NK-92 (cell line): ENCODE results near the gene ARHGEF7.
"Not testable (repeated sequence)": the region's sequence is repeated elsewhere in the genome, so short reads cannot be mapped to it uniquely, and the experiment has no call there.

Source experiments
- DNase-seq: peaks from one replicate; lab custom pipeline; 2025; ENCODE audit not compliant: unreplicated experiment; lab: John Stamatoyannopoulos, UW

ARHGEF7 gene

GRCh38 chr13:111115061-111115964 is at the start of gene ARHGEF7:
Gene ARHGEF7 (plus strand): TSS chr13:111115310. CDS start chr13:111115527, 217 bp downstream.
- DNase-seq, result no peak

GRCh38 chr13:111065698-111066097 is 49.4 kb upstream of the ARHGEF7 start:
- no peak for DNase-seq

- no peak for DNase-seq
These were observed 48.6 kb upstream of the ARHGEF7 start for GRCh38 chr13:111066544-111066943.

GRCh38 chr13:111068009-111068350 is 47.1 kb upstream of the ARHGEF7 start:
- no peak for DNase-seq

GRCh38 chr13:111071120-111071519 is 44.0 kb upstream of the ARHGEF7 start:
- DNase-seq, result not testable (repeated sequence)

- not testable (repeated sequence) for DNase-seq
These were observed 43.6 kb upstream of the ARHGEF7 start for GRCh38 chr13:111071526-111071925.

GRCh38 chr13:111074826-111075225 is 40.3 kb upstream of the ARHGEF7 start:
- no peak for DNase-seq

- DNase-seq, result no peak
These were observed 38.7 kb upstream of the ARHGEF7 start for GRCh38 chr13:111076155-111077013.

GRCh38 chr13:111079375-111079774 is 35.7 kb upstream of the ARHGEF7 start:
- DNase-seq, result no peak

- DNase-seq, result no peak
These were observed 34.5 kb upstream of the ARHGEF7 start for GRCh38 chr13:111080642-111081041.

GRCh38 chr13:111082240-111082639 is 32.9 kb upstream of the ARHGEF7 start:
- DNase-seq, result no peak

GRCh38 chr13:111082769-111083168 is 32.3 kb upstream of the ARHGEF7 start:
- DNase-seq, result not testable (repeated sequence)

GRCh38 chr13:111083693-111084092 is 31.4 kb upstream of the ARHGEF7 start:
- DNase-seq, result not testable (repeated sequence)

- no peak for DNase-seq
These were observed 24.9 kb upstream of the ARHGEF7 start for GRCh38 chr13:111090169-111090568.

- no peak for DNase-seq
These were observed 22.4 kb upstream of the ARHGEF7 start for GRCh38 chr13:111092685-111093084.

- DNase-seq, result no peak
These were observed 22.0 kb upstream of the ARHGEF7 start for GRCh38 chr13:111093136-111093535.

GRCh38 chr13:111093634-111094033 is 21.5 kb upstream of the ARHGEF7 start:
- no peak for DNase-seq

GRCh38 chr13:111095031-111095840 is 19.9 kb upstream of the ARHGEF7 start:
- DNase-seq, result no peak

- no peak for DNase-seq
These were observed 19.1 kb upstream of the ARHGEF7 start for GRCh38 chr13:111095911-111096501.

GRCh38 chr13:111099290-111099689 is 15.8 kb upstream of the ARHGEF7 start:
- no peak for DNase-seq

GRCh38 chr13:111110054-111110453 is 5.1 kb upstream of the ARHGEF7 start:
- no peak for DNase-seq
